Measurements from ENCODE around the gene VAV2.

DNA sequence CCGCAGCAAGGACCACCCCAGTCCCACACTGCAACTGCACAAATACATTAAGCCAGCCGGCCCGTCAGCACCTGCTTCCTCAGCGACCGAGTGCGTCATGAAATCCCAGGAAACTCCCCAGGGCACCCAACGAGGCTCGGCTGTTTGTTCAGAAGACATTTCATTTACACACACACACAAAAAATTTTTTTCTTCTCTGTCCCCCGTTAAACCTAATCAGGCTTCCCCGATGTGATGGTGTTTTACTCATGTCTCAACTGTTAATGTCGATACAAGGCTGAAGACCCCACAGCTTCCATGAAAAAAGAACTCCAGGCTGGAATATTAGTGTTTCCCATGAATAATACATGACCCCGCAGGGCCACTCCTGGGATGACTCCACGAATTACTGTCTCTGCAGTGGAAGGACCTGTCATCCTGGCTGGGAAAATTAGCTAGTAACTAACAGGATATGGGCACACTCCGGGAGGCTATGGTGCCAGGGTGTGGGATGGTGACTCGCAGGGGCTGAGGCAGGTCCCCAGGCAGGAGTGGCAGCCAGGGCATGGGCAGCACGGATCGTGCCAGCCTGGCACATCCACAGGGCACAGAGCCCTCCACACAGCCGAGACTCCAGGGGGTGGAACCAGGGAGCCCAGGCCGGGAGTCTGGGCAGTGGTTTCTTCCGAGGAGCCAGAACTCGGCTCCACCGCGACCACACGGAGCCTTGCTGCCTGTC, 102.4 kb downstream of the VAV2 start:
- TF ChIP-seq, protein P1, sequence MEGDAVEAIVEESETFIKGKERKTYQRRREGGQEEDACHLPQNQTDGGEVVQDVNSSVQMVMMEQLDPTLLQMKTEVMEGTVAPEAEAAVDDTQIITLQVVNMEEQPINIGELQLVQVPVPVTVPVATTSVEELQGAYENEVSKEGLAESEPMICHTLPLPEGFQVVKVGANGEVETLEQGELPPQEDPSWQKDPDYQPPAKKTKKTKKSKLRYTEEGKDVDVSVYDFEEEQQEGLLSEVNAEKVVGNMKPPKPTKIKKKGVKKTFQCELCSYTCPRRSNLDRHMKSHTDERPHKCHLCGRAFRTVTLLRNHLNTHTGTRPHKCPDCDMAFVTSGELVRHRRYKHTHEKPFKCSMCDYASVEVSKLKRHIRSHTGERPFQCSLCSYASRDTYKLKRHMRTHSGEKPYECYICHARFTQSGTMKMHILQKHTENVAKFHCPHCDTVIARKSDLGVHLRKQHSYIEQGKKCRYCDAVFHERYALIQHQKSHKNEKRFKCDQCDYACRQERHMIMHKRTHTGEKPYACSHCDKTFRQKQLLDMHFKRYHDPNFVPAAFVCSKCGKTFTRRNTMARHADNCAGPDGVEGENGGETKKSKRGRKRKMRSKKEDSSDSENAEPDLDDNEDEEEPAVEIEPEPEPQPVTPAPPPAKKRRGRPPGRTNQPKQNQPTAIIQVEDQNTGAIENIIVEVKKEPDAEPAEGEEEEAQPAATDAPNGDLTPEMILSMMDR (IDR thresholded peaks at IDR 0.05): no peak
- TF ChIP-seq, protein P2, sequence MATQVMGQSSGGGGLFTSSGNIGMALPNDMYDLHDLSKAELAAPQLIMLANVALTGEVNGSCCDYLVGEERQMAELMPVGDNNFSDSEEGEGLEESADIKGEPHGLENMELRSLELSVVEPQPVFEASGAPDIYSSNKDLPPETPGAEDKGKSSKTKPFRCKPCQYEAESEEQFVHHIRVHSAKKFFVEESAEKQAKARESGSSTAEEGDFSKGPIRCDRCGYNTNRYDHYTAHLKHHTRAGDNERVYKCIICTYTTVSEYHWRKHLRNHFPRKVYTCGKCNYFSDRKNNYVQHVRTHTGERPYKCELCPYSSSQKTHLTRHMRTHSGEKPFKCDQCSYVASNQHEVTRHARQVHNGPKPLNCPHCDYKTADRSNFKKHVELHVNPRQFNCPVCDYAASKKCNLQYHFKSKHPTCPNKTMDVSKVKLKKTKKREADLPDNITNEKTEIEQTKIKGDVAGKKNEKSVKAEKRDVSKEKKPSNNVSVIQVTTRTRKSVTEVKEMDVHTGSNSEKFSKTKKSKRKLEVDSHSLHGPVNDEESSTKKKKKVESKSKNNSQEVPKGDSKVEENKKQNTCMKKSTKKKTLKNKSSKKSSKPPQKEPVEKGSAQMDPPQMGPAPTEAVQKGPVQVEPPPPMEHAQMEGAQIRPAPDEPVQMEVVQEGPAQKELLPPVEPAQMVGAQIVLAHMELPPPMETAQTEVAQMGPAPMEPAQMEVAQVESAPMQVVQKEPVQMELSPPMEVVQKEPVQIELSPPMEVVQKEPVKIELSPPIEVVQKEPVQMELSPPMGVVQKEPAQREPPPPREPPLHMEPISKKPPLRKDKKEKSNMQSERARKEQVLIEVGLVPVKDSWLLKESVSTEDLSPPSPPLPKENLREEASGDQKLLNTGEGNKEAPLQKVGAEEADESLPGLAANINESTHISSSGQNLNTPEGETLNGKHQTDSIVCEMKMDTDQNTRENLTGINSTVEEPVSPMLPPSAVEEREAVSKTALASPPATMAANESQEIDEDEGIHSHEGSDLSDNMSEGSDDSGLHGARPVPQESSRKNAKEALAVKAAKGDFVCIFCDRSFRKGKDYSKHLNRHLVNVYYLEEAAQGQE (IDR thresholded peaks at IDR 0.05): no peak
- TF ChIP-seq BHLHE40 (IDR thresholded peaks at IDR 0.05; ENCODE audit: low read depth, low read length) (no peak), CEBPB (IDR thresholded peaks at IDR 0.05) (no peak), JUN (IDR thresholded peaks at IDR 0.05) (no peak), HDAC2 (IDR thresholded peaks at IDR 0.05) (no peak), CBX8 (IDR thresholded peaks at IDR 0.05) (no peak), JUNB (IDR thresholded peaks at IDR 0.05) (no peak), POLR2A (IDR thresholded peaks at IDR 0.05; ENCODE audit: low read length) (no peak), MYC (IDR thresholded peaks at IDR 0.05; ENCODE audit: borderline replicate concordance, low read length) (no peak), ZSCAN20 (CRISPR knock-in tag; IDR thresholded peaks at IDR 0.05) (no peak), MAFK (IDR thresholded peaks at IDR 0.05; ENCODE audit: partially characterized antibody) (no peak)
- TF ChIP-seq, protein P3, sequence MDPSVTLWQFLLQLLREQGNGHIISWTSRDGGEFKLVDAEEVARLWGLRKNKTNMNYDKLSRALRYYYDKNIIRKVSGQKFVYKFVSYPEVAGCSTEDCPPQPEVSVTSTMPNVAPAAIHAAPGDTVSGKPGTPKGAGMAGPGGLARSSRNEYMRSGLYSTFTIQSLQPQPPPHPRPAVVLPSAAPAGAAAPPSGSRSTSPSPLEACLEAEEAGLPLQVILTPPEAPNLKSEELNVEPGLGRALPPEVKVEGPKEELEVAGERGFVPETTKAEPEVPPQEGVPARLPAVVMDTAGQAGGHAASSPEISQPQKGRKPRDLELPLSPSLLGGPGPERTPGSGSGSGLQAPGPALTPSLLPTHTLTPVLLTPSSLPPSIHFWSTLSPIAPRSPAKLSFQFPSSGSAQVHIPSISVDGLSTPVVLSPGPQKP (IDR thresholded peaks at IDR 0.05; ENCODE audit: low read depth, low read length): no peak
- TF ChIP-seq, protein P4, sequence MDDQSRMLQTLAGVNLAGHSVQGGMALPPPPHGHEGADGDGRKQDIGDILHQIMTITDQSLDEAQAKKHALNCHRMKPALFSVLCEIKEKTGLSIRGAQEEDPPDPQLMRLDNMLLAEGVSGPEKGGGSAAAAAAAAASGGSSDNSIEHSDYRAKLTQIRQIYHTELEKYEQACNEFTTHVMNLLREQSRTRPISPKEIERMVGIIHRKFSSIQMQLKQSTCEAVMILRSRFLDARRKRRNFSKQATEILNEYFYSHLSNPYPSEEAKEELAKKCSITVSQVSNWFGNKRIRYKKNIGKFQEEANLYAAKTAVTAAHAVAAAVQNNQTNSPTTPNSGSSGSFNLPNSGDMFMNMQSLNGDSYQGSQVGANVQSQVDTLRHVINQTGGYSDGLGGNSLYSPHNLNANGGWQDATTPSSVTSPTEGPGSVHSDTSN (IDR thresholded peaks at IDR 0.05): no peak

Measured in A549 (cell line).